IMR-90 (cell line): ENCODE data around the gene KCNS1.

Experiments
- BHLHE40 ChIP-seq: fragments of 150-350 bp; IDR thresholded peaks from 2 replicates; pipeline ENCODE4 v1.6.1; 2016; ENCODE audit warnings: mild to moderate bottlenecking, low read depth, low read length
- CTCF ChIP-seq: conservative IDR thresholded peaks from 2 replicates; pipeline ENCODE4 v1.5.1; 2012; ENCODE audit warnings: mild to moderate bottlenecking, low read depth, low read length, improper control_type of control experiment
- ELK1 ChIP-seq: fragments of 150-350 bp; IDR thresholded peaks from 2 replicates; pipeline ENCODE4 v1.6.1; 2016; ENCODE audit warnings: low read depth, mild to moderate bottlenecking, low read length, moderate library complexity, borderline replicate concordance
- MAFK ChIP-seq: IDR thresholded peaks from 2 replicates; pipeline ENCODE4 v1.6.1; 2012; ENCODE audit warnings: low read depth, low read length, improper control_type of control experiment
- MXI1 ChIP-seq: IDR thresholded peaks from 2 replicates; pipeline ENCODE4 v1.6.1; 2012; ENCODE audit warnings: low read depth, mild to moderate bottlenecking, low read length, moderate library complexity, borderline replicate concordance
- NFE2L2 ChIP-seq: fragments of 150-350 bp; IDR thresholded peaks from 2 replicates; pipeline ENCODE4 v1.6.1; 2016; ENCODE audit warnings: low read depth, mild to moderate bottlenecking, low read length
- POLR2A ChIP-seq: IDR thresholded peaks from 2 replicates; pipeline ENCODE4 v1.6.1; 2012; ENCODE audit warnings: mild to moderate bottlenecking, low read depth, low read length
- RAD21 ChIP-seq: IDR thresholded peaks from 2 replicates; pipeline ENCODE4 v1.6.1; 2012; ENCODE audit warnings: low read length, improper control_type of control experiment
- RCOR1 ChIP-seq: IDR thresholded peaks from 2 replicates; pipeline ENCODE4 v1.6.1; 2012; ENCODE audit warnings: mild to moderate bottlenecking, low read length, improper control_type of control experiment; ENCODE audit not compliant: insufficient replicate concordance
- SMC3 ChIP-seq: fragments of 150-350 bp; IDR thresholded peaks from 2 replicates; pipeline ENCODE4 v1.6.1; 2016; ENCODE audit warnings: low read depth, mild to moderate bottlenecking, antibody characterized with exemption, low read length, moderate library complexity
- USF2 ChIP-seq: fragments of 150-350 bp; IDR thresholded peaks from 2 replicates; pipeline ENCODE4 v1.6.1; 2017; ENCODE audit warnings: mild to moderate bottlenecking, antibody characterized with exemption, low read length, low read depth

- no peak for TF ChIP-seq CTCF
- TF ChIP-seq RAD21 = no peak
- TF ChIP-seq POLR2A = no peak
- no peak for TF ChIP-seq MXI1
- no peak for TF ChIP-seq RCOR1
- TF ChIP-seq USF2 = no peak
- TF ChIP-seq NFE2L2 = no peak
- no peak for TF ChIP-seq BHLHE40
- TF ChIP-seq MAFK = no peak
- no peak for TF ChIP-seq SMC3
- TF ChIP-seq ELK1 = no peak
Measured at GRCh38 chr20:45066372-45066771, 34.6 kb downstream of the KCNS1 start.
